DOHH2 (cell line): ENCODE data around the gene UVRAG.

Experiments used
- EZH2phosphoT487 ChIP-seq: fragments of 200-600 bp; sonication (generic); IDR thresholded peaks from 2 replicates; pipeline ENCODE4 v1.6.1; 2017; ENCODE audit warnings: borderline replicate concordance, mild to moderate bottlenecking, antibody characterized with exemption, low read length, moderate library complexity, mixed read lengths
- TF ChIP-seq, protein P1 (sequence below): fragments of 200-600 bp; sonication (generic); IDR thresholded peaks from one replicate; pipeline ENCODE4 v1.5.1; 2014; ENCODE audit warnings: antibody characterized with exemption, mild to moderate bottlenecking, low read depth, low read length; ENCODE audit not compliant: poor library complexity, severe bottlenecking

DNA sequence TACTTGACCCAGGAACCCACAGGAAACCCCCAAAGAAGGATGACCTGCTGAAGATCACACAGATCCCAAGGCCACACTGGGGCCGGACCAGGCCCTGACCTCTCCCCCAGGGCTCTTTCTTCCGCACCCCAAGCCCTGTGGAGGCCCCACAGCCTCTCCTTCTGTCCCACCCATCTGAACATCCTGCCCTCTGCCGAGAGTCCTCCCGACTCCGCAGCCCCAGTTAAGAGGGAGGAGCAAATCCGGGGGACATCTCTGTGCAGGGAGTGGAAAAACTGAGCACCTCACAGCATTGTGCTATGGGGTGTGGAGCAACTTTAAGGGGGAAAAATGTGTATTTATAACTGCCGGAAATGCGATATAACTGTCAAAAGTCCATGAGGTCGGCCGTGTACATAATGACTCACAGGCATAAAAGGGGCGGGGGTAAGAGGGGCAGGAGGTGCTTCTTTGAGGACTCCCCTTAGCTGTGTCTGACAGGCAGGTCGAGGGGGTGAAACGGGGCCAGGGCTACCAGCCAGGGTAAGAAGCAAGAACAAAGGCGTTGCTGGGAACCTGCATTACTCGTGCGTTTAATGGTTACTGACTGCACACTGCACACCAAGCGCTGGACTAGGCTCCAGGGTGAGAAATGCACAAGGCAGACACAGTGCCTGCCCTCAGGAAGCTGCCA is 334.1 kb downstream of the UVRAG start:
- TF ChIP-seq, protein P1, sequence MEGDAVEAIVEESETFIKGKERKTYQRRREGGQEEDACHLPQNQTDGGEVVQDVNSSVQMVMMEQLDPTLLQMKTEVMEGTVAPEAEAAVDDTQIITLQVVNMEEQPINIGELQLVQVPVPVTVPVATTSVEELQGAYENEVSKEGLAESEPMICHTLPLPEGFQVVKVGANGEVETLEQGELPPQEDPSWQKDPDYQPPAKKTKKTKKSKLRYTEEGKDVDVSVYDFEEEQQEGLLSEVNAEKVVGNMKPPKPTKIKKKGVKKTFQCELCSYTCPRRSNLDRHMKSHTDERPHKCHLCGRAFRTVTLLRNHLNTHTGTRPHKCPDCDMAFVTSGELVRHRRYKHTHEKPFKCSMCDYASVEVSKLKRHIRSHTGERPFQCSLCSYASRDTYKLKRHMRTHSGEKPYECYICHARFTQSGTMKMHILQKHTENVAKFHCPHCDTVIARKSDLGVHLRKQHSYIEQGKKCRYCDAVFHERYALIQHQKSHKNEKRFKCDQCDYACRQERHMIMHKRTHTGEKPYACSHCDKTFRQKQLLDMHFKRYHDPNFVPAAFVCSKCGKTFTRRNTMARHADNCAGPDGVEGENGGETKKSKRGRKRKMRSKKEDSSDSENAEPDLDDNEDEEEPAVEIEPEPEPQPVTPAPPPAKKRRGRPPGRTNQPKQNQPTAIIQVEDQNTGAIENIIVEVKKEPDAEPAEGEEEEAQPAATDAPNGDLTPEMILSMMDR = no peak
- no peak for TF ChIP-seq EZH2phosphoT487
